Forelimb muscle (tissue), 1 donor: ENCODE measurements around the gene IREB2. TPM values are rescaled to one million over a fixed set of nuclear protein-coding genes. Genes with fewer than 3 reads are reported as not detected.

Source experiments
- DNase-seq: peaks from one replicate; pipeline ENCODE4 v3.0.0-alpha.2; 2013; ENCODE audit warnings: low read depth
- polyA plus RNA-seq: library from polyadenylated mRNA; unstranded; fragments of 120-200 nt; gene quantifications from one replicate; pipeline ENCODE4 v1.2.1, GENCODE V29; 2013; ENCODE audit not compliant: insufficient read length

Gene IREB2
- polyA plus RNA-seq, 1 donor = 41.7 TPM

DNA sequence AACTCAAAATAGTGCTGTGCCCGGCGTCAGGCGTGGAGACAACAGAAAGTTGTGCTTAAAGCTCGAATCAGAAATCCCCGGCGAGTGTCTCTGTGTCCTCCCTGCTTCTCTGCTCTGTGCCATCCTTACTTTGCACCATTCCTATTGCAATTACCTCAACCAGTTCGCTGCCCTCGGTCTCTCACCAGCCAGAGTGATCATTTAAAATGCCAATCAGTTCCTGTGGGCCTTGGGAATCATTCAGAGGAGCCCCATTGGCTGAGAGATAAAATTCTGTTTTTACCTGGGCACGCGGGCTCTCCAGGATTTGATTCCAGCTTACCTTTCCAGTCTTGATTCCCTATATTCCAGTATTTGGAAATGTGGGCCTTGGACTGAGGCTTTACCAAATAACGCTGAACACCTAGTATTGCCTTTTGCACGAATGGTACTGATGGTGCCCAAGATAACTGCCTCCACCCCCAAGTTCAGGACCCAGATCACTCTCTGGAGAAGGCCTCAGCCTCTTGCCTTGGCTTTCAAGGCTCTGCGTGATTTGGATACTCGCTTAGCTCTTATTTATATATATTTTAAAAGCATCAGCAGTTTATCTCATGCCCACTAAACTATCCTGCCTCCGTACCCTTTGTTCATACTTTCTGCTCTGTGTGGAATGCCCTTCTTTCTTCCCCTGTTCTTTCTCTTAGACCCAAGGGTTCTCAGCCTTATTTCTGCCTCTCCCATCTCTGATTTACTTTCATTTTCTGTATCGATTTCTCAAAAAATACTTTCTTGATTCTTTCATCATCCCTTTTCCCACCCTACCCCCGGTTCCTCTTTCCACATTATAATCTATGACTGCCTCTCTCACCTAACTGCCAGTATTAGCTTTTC is 103.1 kb downstream of the IREB2 start:
- DNase-seq = no peak

DNA sequence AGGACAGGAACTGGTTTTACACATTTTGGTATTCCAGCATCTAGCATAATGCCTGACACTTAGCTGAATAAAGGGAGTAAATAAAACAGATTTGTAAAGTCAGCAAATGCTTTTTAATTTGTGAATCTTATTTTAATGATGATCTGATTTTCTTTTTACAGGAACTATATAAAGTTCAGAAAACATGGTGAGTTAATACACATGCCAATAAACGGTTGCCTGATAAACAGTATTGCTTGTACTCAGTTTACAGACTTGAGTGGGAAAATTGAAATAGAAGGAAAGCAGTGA is 103.7 kb downstream of the IREB2 start:
- no peak for DNase-seq

DNA sequence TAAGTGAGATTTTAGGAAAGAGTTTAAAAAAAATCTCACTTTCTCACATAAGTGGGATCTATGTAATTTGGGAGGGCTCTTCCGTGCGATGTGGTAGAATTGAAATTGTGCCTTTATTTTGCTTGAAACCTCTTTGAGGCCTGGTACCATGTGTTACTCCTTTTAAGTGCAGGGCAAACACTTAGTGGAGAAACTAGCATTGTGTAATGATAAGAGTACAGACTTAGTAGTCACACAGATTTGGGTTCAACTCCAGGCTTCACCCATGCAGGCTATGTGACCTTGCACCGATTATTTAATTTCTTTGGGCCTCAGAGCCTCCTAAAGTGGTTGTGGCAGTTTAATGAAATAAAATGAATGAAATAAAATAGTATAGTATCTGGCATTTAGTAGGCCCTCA is 104.6 kb downstream of the IREB2 start:
- no peak for DNase-seq

DNA sequence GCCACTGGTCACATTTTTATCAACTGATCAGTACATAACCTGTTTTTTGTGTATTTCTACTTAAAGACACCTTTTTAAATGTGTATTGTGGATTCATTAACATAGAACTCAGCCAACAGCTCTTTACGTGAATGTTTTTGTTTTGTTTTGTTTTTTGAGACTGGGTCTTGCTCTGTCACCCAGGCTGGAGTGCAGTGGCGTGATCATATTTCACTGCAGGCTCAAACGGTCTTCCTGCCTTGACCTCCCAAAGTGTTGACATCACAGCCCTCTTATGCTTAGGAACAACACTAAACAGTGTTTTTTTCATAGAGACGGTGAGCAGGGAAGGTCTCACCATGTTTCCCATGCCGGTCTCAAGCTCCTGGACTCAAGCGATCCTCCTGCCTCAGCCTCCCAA is 112.2 kb downstream of the IREB2 start:
- DNase-seq = no peak

DNA sequence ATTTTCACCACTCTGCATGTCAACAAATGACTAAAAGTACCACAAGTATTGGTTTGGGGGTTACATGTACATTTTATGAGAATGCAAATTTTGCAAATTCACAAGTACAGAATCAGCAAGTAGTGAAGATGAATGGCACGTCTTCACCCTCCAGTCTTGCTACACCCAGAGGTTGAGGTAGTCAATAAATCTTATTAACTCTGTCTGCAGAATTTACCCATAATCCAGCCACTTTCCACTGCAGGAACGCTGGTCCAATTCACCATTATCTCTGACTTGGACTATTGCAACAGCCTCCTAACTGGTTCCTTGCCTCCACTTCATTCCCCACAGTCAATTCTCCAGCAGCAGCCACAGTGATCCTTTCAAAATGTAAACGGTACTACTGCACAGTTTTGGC is 112.8 kb downstream of the IREB2 start:
- DNase-seq = no peak

Other genes starting within 250 kb of the IREB2 start
- gene ACSBG1, start 203.7 kb upstream of the IREB2 start, polyA plus RNA-seq = 0.18 TPM
- 92.8 TPM for gene DNAJA4, start 173.7 kb upstream of the IREB2 start, polyA plus RNA-seq
- gene SKIC8, start 138.6 kb upstream of the IREB2 start, polyA plus RNA-seq = 55.7 TPM
- 29.2 TPM for gene CRABP1, start 97.9 kb upstream of the IREB2 start, polyA plus RNA-seq
- gene HYKK, start 69.4 kb downstream of the IREB2 start, polyA plus RNA-seq = 1.8 TPM
- 148 TPM for gene PSMA4, start 102.2 kb downstream of the IREB2 start, polyA plus RNA-seq
- gene CHRNA5, start 127.3 kb downstream of the IREB2 start, polyA plus RNA-seq = 0.76 TPM
- gene CHRNA3, start 182.8 kb downstream of the IREB2 start, polyA plus RNA-seq = 0.29 TPM
- 0.18 TPM for gene CHRNB4, start 203.0 kb downstream of the IREB2 start, polyA plus RNA-seq